GM21381 (cell line): ENCODE data around the gene NMRK2.
"Not testable (repeated sequence)": the region's sequence is repeated elsewhere in the genome, so short reads cannot be mapped to it uniquely, and the experiment has no call there.

Experiments
- ATAC-seq: cut with Tn5 transposase; IDR thresholded peaks from one replicate; pipeline ENCODE4 v1.9.1; 2021; ENCODE audit warnings: mild to moderate bottlenecking, moderate library complexity; ENCODE audit not compliant: unreplicated experiment

The NMRK2 gene

GRCh38 chr19:3936506-3937442 is 3.9 kb downstream of the NMRK2 start:
- ATAC-seq = no peak

- ATAC-seq = not testable (repeated sequence)
Measured at GRCh38 chr19:3938300-3938950, 5.6 kb downstream of the NMRK2 start.

- no peak for ATAC-seq
Measured at GRCh38 chr19:3942790-3943409, 10.0 kb downstream of the NMRK2 start.

- no peak for ATAC-seq
Measured at GRCh38 chr19:3944018-3944721, 11.3 kb downstream of the NMRK2 start.

- ATAC-seq = no peak
Measured at GRCh38 chr19:3945838-3946237, 13.0 kb downstream of the NMRK2 start.

GRCh38 chr19:3947316-3947933 is 14.6 kb downstream of the NMRK2 start:
- not testable (repeated sequence) for ATAC-seq

- ATAC-seq = no peak
Measured at GRCh38 chr19:3949294-3949693, 16.4 kb downstream of the NMRK2 start.

- ATAC-seq = no peak
Measured at GRCh38 chr19:3949997-3950859, 17.4 kb downstream of the NMRK2 start.

- no peak for ATAC-seq
Measured at GRCh38 chr19:3950871-3951861, 18.3 kb downstream of the NMRK2 start.

- not testable (repeated sequence) for ATAC-seq
Measured at GRCh38 chr19:3952755-3953276, 19.9 kb downstream of the NMRK2 start.

GRCh38 chr19:3954107-3954506 is 21.2 kb downstream of the NMRK2 start:
- no peak for ATAC-seq

GRCh38 chr19:3955276-3955675 is 22.4 kb downstream of the NMRK2 start:
- ATAC-seq = not testable (repeated sequence)

GRCh38 chr19:3955688-3956087 is 22.8 kb downstream of the NMRK2 start:
- ATAC-seq = no peak

GRCh38 chr19:3958836-3959765 is 26.2 kb downstream of the NMRK2 start:
- ATAC-seq = no peak

- no peak for ATAC-seq
Measured at GRCh38 chr19:3959766-3960131, 26.9 kb downstream of the NMRK2 start.

GRCh38 chr19:3961007-3961406 is 28.1 kb downstream of the NMRK2 start:
- ATAC-seq = no peak
